Measurements from ENCODE around the gene SLC3A2. TPM values are rescaled to one million over a fixed set of nuclear protein-coding genes. Genes with fewer than 3 reads are reported as not detected.
A peak's percentile ranks its signal among the peaks of the same experiment; 100 is the strongest.

The SLC3A2 gene
- total and polyA plus RNA-seq, 2 of the 13 experiments (the other 11 are each of a cell fraction or from before 2014, with no cell fraction given) = 213 to 226 TPM

DNA sequence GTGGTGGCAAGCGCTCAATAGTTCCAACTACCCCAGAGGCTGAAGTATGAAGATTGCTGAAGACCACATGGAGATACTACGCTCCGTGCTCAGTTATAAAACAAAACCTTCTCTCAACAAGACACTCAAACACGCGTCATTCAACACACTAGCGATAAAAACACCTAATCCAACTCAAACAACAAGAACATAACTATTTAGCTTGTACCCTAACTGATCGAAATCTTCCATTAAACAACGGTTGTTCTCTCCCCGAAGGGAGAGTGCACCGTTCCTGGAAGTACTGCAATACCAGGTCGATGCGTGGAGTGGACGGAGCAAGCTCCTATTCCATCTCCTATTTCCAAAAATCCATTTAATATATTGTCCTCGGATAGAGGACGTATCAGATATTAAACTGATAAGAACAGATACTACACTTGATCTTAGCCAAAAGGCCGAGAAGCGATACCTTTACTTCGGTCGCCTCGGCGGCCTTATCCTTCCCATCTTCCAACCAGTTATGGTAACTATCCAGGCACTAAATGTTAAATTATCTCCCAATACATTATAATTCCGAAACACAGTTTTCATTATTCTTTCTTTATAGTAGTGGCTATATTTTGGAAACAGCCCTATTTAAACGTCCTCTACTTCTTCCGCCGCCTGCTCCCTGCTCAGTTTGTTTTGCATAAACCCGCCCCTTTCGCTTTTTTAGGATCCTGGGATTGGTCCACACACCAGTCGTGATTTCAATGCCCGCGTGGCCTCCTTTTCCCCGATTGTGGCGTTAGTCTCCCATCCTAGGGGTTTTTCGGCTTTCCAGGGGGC is 39.1 kb upstream of the SLC3A2 start (continued):
- TF ChIP-seq, protein P1, sequence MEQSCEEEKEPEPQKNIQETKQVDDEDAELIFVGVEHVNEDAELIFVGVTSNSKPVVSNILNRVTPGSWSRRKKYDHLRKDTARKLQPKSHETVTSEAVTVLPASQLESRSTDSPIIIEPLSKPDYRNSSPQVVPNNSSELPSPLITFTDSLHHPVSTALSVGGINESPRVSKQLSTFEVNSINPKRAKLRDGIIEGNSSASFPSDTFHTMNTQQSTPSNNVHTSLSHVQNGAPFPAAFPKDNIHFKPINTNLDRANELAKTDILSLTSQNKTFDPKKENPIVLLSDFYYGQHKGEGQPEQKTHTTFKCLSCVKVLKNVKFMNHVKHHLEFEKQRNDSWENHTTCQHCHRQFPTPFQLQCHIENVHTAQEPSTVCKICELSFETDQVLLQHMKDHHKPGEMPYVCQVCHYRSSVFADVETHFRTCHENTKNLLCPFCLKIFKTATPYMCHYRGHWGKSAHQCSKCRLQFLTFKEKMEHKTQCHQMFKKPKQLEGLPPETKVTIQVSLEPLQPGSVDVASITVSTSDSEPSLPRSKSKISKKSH (CRISPR knock-in tag; IDR thresholded peaks at IDR 0.05; ENCODE audit: borderline replicate concordance) = no peak
- TF ChIP-seq PAWR (CRISPR knock-in tag; IDR thresholded peaks at IDR 0.05; ENCODE audit: borderline replicate concordance) = no peak
- TF ChIP-seq, protein P2, sequence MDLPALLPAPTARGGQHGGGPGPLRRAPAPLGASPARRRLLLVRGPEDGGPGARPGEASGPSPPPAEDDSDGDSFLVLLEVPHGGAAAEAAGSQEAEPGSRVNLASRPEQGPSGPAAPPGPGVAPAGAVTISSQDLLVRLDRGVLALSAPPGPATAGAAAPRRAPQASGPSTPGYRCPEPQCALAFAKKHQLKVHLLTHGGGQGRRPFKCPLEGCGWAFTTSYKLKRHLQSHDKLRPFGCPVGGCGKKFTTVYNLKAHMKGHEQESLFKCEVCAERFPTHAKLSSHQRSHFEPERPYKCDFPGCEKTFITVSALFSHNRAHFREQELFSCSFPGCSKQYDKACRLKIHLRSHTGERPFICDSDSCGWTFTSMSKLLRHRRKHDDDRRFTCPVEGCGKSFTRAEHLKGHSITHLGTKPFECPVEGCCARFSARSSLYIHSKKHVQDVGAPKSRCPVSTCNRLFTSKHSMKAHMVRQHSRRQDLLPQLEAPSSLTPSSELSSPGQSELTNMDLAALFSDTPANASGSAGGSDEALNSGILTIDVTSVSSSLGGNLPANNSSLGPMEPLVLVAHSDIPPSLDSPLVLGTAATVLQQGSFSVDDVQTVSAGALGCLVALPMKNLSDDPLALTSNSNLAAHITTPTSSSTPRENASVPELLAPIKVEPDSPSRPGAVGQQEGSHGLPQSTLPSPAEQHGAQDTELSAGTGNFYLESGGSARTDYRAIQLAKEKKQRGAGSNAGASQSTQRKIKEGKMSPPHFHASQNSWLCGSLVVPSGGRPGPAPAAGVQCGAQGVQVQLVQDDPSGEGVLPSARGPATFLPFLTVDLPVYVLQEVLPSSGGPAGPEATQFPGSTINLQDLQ (CRISPR knock-in tag; IDR thresholded peaks at IDR 0.05) = no peak
- TF ChIP-seq MYNN (CRISPR knock-in tag; IDR thresholded peaks at IDR 0.05; ENCODE audit: low read depth) = peak; percentile 93; the same call in 1 of the 2 replicates
- TF ChIP-seq, protein P3, sequence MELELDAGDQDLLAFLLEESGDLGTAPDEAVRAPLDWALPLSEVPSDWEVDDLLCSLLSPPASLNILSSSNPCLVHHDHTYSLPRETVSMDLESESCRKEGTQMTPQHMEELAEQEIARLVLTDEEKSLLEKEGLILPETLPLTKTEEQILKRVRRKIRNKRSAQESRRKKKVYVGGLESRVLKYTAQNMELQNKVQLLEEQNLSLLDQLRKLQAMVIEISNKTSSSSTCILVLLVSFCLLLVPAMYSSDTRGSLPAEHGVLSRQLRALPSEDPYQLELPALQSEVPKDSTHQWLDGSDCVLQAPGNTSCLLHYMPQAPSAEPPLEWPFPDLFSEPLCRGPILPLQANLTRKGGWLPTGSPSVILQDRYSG (CRISPR knock-in tag; IDR thresholded peaks at IDR 0.05) = no peak; the same call in 1 of the 2 replicates
- TF ChIP-seq ONECUT2 (CRISPR knock-in tag; IDR thresholded peaks at IDR 0.05) = peak; percentile 86
- peak; percentile 89; the same call in 1 of the 2 replicates for TF ChIP-seq TSC22D2 (CRISPR knock-in tag; IDR thresholded peaks at IDR 0.05; ENCODE audit: borderline replicate concordance)
- TF ChIP-seq YY1 (IDR thresholded peaks at IDR 0.05; ENCODE audit: insufficient read depth, insufficient replicate concordance, low read depth, low read length) = peak; percentile 35
- no peak for TF ChIP-seq THYN1 (CRISPR knock-in tag; IDR thresholded peaks at IDR 0.05; ENCODE audit: borderline replicate concordance, low read depth)
- TF ChIP-seq SATB2 (CRISPR knock-in tag; IDR thresholded peaks at IDR 0.05) = no peak
- TF ChIP-seq CEBPG (CRISPR knock-in tag; IDR thresholded peaks at IDR 0.05) = peak; percentile 77
- TF ChIP-seq ZSCAN9 (CRISPR knock-in tag; IDR thresholded peaks at IDR 0.05; ENCODE audit: borderline replicate concordance) = peak; percentile 99
- no peak for TF ChIP-seq ZNF468 (CRISPR knock-in tag; IDR thresholded peaks at IDR 0.05)
- no peak for TF ChIP-seq SP1 (IDR thresholded peaks at IDR 0.05)
- peak; percentile 76; the same call in 1 of the 2 replicates for TF ChIP-seq SP1 (CRISPR knock-in tag; IDR thresholded peaks at IDR 0.05)
- TF ChIP-seq, protein P4, sequence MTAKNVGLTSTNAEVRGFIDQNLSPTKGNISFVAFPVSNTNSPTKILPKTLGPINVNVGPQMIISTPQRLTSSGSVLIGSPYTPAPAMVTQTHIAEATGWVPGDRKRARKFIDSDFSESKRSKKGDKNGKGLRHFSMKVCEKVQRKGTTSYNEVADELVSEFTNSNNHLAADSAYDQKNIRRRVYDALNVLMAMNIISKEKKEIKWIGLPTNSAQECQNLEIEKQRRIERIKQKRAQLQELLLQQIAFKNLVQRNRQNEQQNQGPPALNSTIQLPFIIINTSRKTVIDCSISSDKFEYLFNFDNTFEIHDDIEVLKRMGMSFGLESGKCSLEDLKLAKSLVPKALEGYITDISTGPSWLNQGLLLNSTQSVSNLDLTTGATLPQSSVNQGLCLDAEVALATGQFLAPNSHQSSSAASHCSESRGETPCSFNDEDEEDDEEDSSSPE (CRISPR knock-in tag; IDR thresholded peaks at IDR 0.05) = peak; percentile 50; the same call in 1 of the 2 replicates
- TF ChIP-seq ZNF841 (CRISPR knock-in tag; IDR thresholded peaks at IDR 0.05; ENCODE audit: borderline replicate concordance) = peak; percentile 96
- TF ChIP-seq ZSCAN31 (CRISPR knock-in tag; IDR thresholded peaks at IDR 0.05; ENCODE audit: low read depth) = peak; percentile 69; the same call in 1 of the 2 replicates
- no peak for TF ChIP-seq ZNF383 (CRISPR knock-in tag; IDR thresholded peaks at IDR 0.05; ENCODE audit: borderline replicate concordance)
- no peak for TF ChIP-seq ZNF674 (CRISPR knock-in tag; IDR thresholded peaks at IDR 0.05; ENCODE audit: low read depth)
- TF ChIP-seq, protein P5, sequence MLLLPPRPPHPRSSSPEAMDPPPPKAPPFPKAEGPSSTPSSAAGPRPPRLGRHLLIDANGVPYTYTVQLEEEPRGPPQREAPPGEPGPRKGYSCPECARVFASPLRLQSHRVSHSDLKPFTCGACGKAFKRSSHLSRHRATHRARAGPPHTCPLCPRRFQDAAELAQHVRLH (CRISPR knock-in tag; IDR thresholded peaks at IDR 0.05; ENCODE audit: borderline replicate concordance, low read depth) = peak; percentile 71; the same call in 1 of the 2 replicates
